Suprapubic skin (tissue), 4 donors: ENCODE measurements around the gene CABP1. TPM values are rescaled to one million over a fixed set of nuclear protein-coding genes. Genes with fewer than 3 reads are reported as not detected.

Source experiments
- DNase-seq, 2 donors: peaks; one replicate each; pipeline ENCODE4 v3.0.0-alpha.2; 2019; ENCODE audit warnings: low spot score in 2 of 2
- H3K27ac ChIP-seq: fragments of 200-600 bp; sonication (generic); one replicate; pipeline ENCODE4 v1.5.1; 2019
- H3K27me3 ChIP-seq: fragments of 200-600 bp; sonication (generic); one replicate; pipeline ENCODE4 v1.5.1; 2019
- H3K36me3 ChIP-seq: fragments of 200-600 bp; sonication (generic); one replicate; pipeline ENCODE4 v1.5.1; 2019
- H3K4me1 ChIP-seq: fragments of 200-600 bp; sonication (generic); one replicate; pipeline ENCODE4 v1.5.1; 2019
- H3K4me3 ChIP-seq: fragments of 200-600 bp; sonication (generic); one replicate; pipeline ENCODE4 v1.5.1; 2019; ENCODE audit warnings: mild to moderate bottlenecking
- H3K9me3 ChIP-seq: fragments of 200-600 bp; sonication (generic); one replicate; pipeline ENCODE4 v1.5.1; 2019
- EP300 ChIP-seq: sonication (generic); formaldehyde crosslinking; IDR thresholded peaks from one replicate; pipeline ENCODE4 v1.6.1; 2017; ENCODE audit warnings: antibody characterized with exemption
- POLR2A ChIP-seq, 2 donors: fragments of 450-650 bp; IDR thresholded peaks; one replicate each; pipeline ENCODE4 v1.6.1; 2017; ENCODE audit warnings: antibody characterized with exemption in 2 of 2, mild to moderate bottlenecking in 2 of 2, moderate library complexity in 2 of 2
- POLR2AphosphoS5 ChIP-seq, 3 donors: sonication (generic); formaldehyde crosslinking; IDR thresholded peaks; one replicate each; pipeline ENCODE4 v1.6.1; 2017; ENCODE audit warnings: antibody characterized with exemption in 3 of 3
- WGBS: methylation state at CpG from one replicate; pipeline ENCODE4 v1.1.5; 2018; 5-methylcytosine and 5-hydroxymethylcytosine counted together
- total RNA-seq, 4 donors: library from RNA; depleted of rRNA; stranded (reverse); fragments of >200 nt; gene quantifications; one replicate each; pipeline ENCODE4 v1.1.0, GENCODE V29; 2016
- TF ChIP-seq, protein P1 (sequence below), 2 donors: fragments of 200-600 bp in 1 of 2; fragments of 450-650 bp in 1 of 2; sonication (generic) in 1 of 2; IDR thresholded peaks; one replicate each; pipeline ENCODE4 v1.5.1; 2016 to 2019; ENCODE audit warnings: antibody characterized with exemption in 2 of 2, mild to moderate bottlenecking in 1 of 2, moderate library complexity in 1 of 2

The CABP1 gene
- total RNA-seq, 4 donors from 2014 or later: 0.19 to 0.56 (median 0.47) TPM; not detected in 1

DNA sequence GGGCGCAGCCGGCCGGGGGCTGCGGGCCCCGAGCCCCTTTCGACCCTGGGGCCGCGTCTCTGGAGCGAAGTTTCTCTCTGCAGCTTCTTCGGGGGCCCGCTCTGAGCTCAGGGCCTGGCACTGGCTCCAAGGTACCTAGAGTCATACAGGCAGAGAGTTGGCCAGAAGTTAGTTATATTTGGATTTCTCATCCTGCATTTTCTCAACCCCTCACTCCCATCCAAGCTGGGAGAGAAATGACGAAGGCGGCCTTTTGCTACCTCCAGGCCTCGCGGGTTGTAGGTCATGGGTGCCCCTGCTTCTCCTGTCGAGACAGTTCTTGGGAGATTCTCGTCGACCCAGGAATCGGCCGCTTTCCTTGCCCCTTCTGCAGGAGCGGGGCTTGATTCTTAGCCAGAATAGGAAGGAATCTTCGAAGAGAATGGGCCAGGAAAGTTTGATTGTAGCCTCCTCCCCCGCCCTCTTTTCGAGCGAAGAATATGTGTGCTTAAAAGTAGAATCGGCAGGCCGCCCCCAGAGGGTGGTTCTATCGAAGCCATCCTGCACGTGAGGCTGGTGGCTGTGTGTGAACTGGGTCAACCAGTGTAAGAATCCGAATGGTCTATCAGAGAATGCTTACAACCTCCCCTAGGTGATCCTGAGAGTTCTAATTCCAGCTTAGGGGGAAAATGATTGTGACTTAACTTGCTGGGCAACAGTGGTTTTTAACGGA lies 47.3 kb downstream of the CABP1 start:
- Histone ChIP-seq H3K4me1 (peaks cover 53% of the 10 kb centered on the region), H3K9me3 (no peaks in the 10 kb centered on the region), H3K36me3 (no peaks in the 10 kb centered on the region), H3K27me3 (no peaks in the 10 kb centered on the region), H3K27ac (peak overlapping the region; percentile 85), H3K4me3 (peak overlapping the region; percentile 67)
- DNase-seq: peak in 1 of 2 donors; percentile 68
- TF ChIP-seq, protein P1, sequence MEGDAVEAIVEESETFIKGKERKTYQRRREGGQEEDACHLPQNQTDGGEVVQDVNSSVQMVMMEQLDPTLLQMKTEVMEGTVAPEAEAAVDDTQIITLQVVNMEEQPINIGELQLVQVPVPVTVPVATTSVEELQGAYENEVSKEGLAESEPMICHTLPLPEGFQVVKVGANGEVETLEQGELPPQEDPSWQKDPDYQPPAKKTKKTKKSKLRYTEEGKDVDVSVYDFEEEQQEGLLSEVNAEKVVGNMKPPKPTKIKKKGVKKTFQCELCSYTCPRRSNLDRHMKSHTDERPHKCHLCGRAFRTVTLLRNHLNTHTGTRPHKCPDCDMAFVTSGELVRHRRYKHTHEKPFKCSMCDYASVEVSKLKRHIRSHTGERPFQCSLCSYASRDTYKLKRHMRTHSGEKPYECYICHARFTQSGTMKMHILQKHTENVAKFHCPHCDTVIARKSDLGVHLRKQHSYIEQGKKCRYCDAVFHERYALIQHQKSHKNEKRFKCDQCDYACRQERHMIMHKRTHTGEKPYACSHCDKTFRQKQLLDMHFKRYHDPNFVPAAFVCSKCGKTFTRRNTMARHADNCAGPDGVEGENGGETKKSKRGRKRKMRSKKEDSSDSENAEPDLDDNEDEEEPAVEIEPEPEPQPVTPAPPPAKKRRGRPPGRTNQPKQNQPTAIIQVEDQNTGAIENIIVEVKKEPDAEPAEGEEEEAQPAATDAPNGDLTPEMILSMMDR (IDR thresholded peaks at IDR 0.05): no peak
- TF ChIP-seq POLR2A (IDR thresholded peaks at IDR 0.05) (no peak), POLR2AphosphoS5 (IDR thresholded peaks at IDR 0.05) (no peak), EP300 (no peak)
- WGBS: 0% methylated on average over 14 of the region's 31 CpGs

DNA sequence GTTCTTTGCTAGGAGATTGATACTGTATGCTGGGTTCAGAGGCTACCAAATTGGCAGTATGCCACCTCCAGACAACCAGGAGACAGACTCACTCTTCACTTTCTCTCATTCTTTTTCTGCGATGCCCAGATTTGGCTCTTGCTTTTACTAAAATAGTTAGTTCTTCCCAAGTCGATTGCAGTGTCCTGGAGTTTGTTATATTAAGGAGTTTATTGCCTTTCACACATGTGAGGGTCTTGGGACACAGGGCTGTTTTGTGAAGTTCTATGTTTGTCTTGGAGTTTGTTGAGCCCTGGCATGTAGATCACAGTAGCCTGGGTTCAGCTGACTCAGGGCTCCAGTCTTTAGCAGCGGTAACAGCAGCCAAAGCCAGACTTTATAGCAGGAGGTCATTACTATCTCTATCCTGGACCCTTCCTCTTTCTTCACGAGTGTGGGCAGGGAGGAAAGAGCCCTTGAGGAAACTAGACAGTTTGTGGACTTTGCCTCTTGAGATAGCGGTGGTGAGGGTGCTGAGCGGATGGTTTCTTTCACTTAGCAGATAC lies 48.2 kb downstream of the CABP1 start:
- peaks cover 56% of the 10 kb centered on the region for H3K4me1 ChIP-seq
- H3K9me3 ChIP-seq: no peaks in the 10 kb centered on the region
- H3K4me3 ChIP-seq: peak overlapping the region; percentile 67
- WGBS: 30% methylated on average over 6 of the region's 6 CpGs
- no peaks in the 10 kb centered on the region for H3K36me3 ChIP-seq
- H3K27ac ChIP-seq: no peak overlapping the region
- no peak for DNase-seq
- no peaks in the 10 kb centered on the region for H3K27me3 ChIP-seq
- TF ChIP-seq EP300: no peak
- TF ChIP-seq, protein P1 (IDR thresholded peaks at IDR 0.05): no peak
- TF ChIP-seq POLR2AphosphoS5 (IDR thresholded peaks at IDR 0.05): no peak
- TF ChIP-seq POLR2A (IDR thresholded peaks at IDR 0.05): no peak

DNA sequence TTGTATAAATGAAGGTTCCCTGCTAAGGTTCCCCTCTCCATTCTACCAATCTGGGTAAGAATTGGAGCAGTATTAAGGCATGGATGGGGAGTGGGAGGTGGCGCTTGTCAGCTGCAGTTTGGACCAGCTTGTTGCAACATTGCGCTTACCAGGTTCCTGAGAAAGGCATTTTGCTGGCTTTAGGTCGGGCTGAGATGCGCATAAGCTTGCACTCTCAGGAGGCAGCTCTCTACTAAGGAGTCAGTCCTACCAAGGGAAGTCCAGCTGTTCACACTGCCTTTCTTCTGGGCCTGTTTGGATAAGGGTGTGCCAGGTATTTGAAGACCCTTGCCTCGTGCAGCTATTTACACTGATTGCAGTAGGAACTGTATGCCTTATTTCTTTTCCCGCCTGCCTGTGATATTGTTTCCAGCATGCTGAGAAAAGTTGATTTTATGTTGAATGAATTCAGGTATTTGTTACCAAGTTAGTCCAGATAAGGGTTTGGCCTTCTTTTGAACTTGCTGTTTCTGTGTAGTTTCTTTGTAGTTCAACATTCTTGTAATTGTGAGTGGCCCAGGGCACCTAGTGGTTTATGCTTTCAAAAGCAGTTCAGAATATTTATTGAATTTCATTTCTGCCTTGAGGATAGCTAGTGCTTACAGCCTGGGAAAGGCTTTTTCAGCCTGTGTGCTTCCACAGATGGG lies 49.1 kb downstream of the CABP1 start:
- Histone ChIP-seq H3K4me1 (peaks cover 56% of the 10 kb centered on the region), H3K27ac (no peak overlapping the region), H3K27me3 (no peaks in the 10 kb centered on the region), H3K4me3 (peak overlapping the region; percentile 67), H3K36me3 (peaks cover 8% of the 10 kb centered on the region), H3K9me3 (no peaks in the 10 kb centered on the region)
- 79% methylated on average over 6 of the region's 6 CpGs for WGBS
- DNase-seq: no peak
- TF ChIP-seq POLR2AphosphoS5 (IDR thresholded peaks at IDR 0.05): no peak
- no peak for TF ChIP-seq EP300
- TF ChIP-seq, protein P1 (IDR thresholded peaks at IDR 0.05): no peak
- TF ChIP-seq POLR2A (IDR thresholded peaks at IDR 0.05): no peak

DNA sequence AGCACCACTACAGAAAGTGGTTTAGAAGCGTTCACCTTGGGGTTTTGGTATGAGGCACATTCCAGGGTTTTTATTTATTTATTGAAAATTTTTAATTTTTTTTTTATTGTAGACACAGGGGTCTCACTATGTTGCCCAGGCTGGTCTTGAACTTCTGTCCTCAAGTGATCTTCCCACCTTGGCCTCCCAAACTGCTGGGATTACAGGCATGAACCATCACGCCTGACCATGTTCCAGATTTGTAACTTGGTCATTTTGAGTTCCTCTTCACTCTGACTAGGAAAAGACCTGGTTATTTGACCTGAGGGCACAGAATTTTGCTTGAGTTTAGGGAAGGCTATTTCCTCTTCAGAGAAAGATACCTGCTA lies 49.6 kb downstream of the CABP1 start:
- Histone ChIP-seq H3K4me3 (no peak overlapping the region), H3K27ac (no peak overlapping the region), H3K27me3 (no peaks in the 10 kb centered on the region), H3K9me3 (no peaks in the 10 kb centered on the region), H3K36me3 (peaks cover 13% of the 10 kb centered on the region), H3K4me1 (peaks cover 51% of the 10 kb centered on the region)
- no peak for DNase-seq
- whole genome bisulfite sequencing: 93% methylated on average over 2 of the region's 2 CpGs
- TF ChIP-seq, protein P1 (IDR thresholded peaks at IDR 0.05): no peak

DNA sequence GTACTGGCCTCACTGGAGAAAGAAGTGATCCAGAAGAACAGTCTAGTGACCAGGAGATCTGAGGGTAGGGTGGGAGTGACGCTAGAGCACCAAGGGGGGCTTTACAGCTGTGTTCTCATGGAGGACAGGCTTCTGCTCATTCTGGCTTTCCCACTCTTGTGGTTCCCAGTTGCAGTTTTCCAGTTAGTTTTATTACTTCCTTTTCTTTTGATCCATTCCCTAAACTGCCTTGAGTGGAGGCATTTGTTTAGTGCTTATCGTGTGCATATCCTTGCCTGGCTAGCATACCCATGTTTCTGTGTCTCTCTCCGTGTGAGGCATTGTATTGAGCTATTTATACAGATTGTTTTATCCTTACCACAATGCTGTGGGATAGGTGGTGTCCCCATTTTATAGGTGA lies 50.6 kb downstream of the CABP1 start:
- no peaks in the 10 kb centered on the region for H3K27me3 ChIP-seq
- H3K27ac ChIP-seq: no peak overlapping the region
- TF ChIP-seq, protein P1 (IDR thresholded peaks at IDR 0.05): no peak
- TF ChIP-seq POLR2AphosphoS5 (IDR thresholded peaks at IDR 0.05) (no peak), POLR2A (IDR thresholded peaks at IDR 0.05) (no peak), EP300 (no peak)
- peaks cover 48% of the 10 kb centered on the region for H3K4me1 ChIP-seq
- H3K9me3 ChIP-seq: no peaks in the 10 kb centered on the region
- 65% methylated on average over 3 of the region's 3 CpGs for WGBS
- no peak overlapping the region for H3K4me3 ChIP-seq
- peaks cover 22% of the 10 kb centered on the region for H3K36me3 ChIP-seq
- no peak for DNase-seq
